Neuronal stem cell (in vitro differentiated cells): Measurements from ENCODE around the gene PTPRM.

Experiments used
- DNase-seq: peaks from one replicate; pipeline ENCODE4 v3.0.0-alpha.2; 2013; ENCODE audit warnings: low spot score
- H2AFZ ChIP-seq: one replicate; pipeline ENCODE4 v1.6.1; 2013; ENCODE audit warnings: mild to moderate bottlenecking, low read length, inconsistent platforms
- H2AK5ac ChIP-seq: 2 replicates; pipeline ENCODE4 v1.6.1; 2013; ENCODE audit warnings: low read depth, mild to moderate bottlenecking, inconsistent platforms, low read length, moderate library complexity, mixed read lengths
- H2BK120ac ChIP-seq: 2 replicates; pipeline ENCODE4 v1.6.1; 2013; ENCODE audit warnings: low read depth, mild to moderate bottlenecking, inconsistent platforms, low read length, moderate library complexity, mixed read lengths
- H2BK12ac ChIP-seq: one replicate; pipeline ENCODE4 v1.6.1; 2013; ENCODE audit warnings: low read length, inconsistent platforms
- H2BK15ac ChIP-seq: 2 replicates; pipeline ENCODE4 v1.6.1; 2013; ENCODE audit warnings: mild to moderate bottlenecking, low read length, inconsistent platforms, mixed read lengths
- H2BK5ac ChIP-seq: one replicate; pipeline ENCODE4 v1.6.1; 2013; ENCODE audit warnings: inconsistent platforms, mild to moderate bottlenecking, low read length, moderate library complexity
- H3K14ac ChIP-seq: one replicate; pipeline ENCODE4 v1.6.1; 2013; ENCODE audit warnings: low read length, inconsistent platforms
- H3K18ac ChIP-seq: 2 replicates; pipeline ENCODE4 v1.6.1; 2013; ENCODE audit warnings: low read length, inconsistent platforms
- H3K23ac ChIP-seq: 2 replicates; pipeline ENCODE4 v1.6.1; 2013; ENCODE audit warnings: low read depth, mild to moderate bottlenecking, mixed read lengths, low read length, inconsistent platforms; ENCODE audit not compliant: poor library complexity
- H3K27ac ChIP-seq: replicated peaks from 3 replicates; pipeline ENCODE4 v1.5.1; 2013; ENCODE audit warnings: low read length, inconsistent platforms
- H3K27me3 ChIP-seq, 3 experiments: 2 replicates each; pipeline ENCODE4 v1.6.1; 2013; ENCODE audit warnings: low read length in 3 of 3, mild to moderate bottlenecking in 2 of 3, inconsistent platforms in 1 of 3, low read depth in 1 of 3, mixed read lengths in 1 of 3, moderate library complexity in 1 of 3; ENCODE audit not compliant: control insufficient read depth in 3 of 3, insufficient read depth in 3 of 3
- H3K36me3 ChIP-seq, 2 donors: replicated peaks in 1 of 2; 2 replicates each; pipeline ENCODE4 v1.6.1; 2013; ENCODE audit warnings: low read length in 2 of 2; ENCODE audit not compliant: control insufficient read depth in 2 of 2, insufficient read depth in 2 of 2
- H3K4ac ChIP-seq: 2 replicates; pipeline ENCODE4 v1.6.1; 2013; ENCODE audit warnings: inconsistent platforms, mild to moderate bottlenecking, low read length, moderate library complexity
- H3K4me1 ChIP-seq, 2 donors: 1 replicate in 1 of 2; 2 replicates in 1 of 2; pipeline ENCODE4 v1.6.1; 2013; ENCODE audit warnings: low read length in 2 of 2, low read depth in 1 of 2; ENCODE audit not compliant: control insufficient read depth in 2 of 2, insufficient read depth in 1 of 2
- H3K4me2 ChIP-seq: one replicate; pipeline ENCODE4 v1.6.1; 2013; ENCODE audit warnings: mild to moderate bottlenecking, low read length, inconsistent platforms; ENCODE audit not compliant: insufficient read depth, poor library complexity, severe bottlenecking
- H3K4me3 ChIP-seq, 2 donors: 2 replicates each; pipeline ENCODE4 v1.5.1; 2013; ENCODE audit warnings: low read length in 2 of 2, mild to moderate bottlenecking in 2 of 2, inconsistent platforms in 1 of 2, moderate library complexity in 1 of 2
- H3K79me1 ChIP-seq: one replicate; pipeline ENCODE4 v1.6.1; 2013; ENCODE audit warnings: low read depth, mild to moderate bottlenecking, inconsistent platforms, low read length, moderate library complexity
- H3K9ac ChIP-seq: one replicate; pipeline ENCODE4 v1.6.1; 2013; ENCODE audit warnings: mild to moderate bottlenecking, low read depth, low read length, inconsistent platforms; ENCODE audit not compliant: poor library complexity
- H3K9me3 ChIP-seq, 2 donors: replicated peaks in 1 of 2; 2 replicates each; pipeline versions ENCODE3 to v1.6.1; 2013; ENCODE audit warnings: low read length in 2 of 2, mild to moderate bottlenecking in 2 of 2, inconsistent platforms in 1 of 2, low read depth in 1 of 2, mixed read lengths in 1 of 2, moderate library complexity in 1 of 2; ENCODE audit not compliant: control insufficient read depth in 2 of 2, insufficient read depth in 1 of 2
- H4K8ac ChIP-seq: one replicate; pipeline ENCODE4 v1.6.1; 2013; ENCODE audit warnings: low read depth, mild to moderate bottlenecking, inconsistent platforms, low read length, moderate library complexity
- H4K91ac ChIP-seq: one replicate; pipeline ENCODE4 v1.6.1; 2013; ENCODE audit warnings: low read length, low read depth, mild to moderate bottlenecking, inconsistent platforms; ENCODE audit not compliant: poor library complexity
- WGBS, 2 donors: extraction: QIAGEN DNeasy Blood & Tissue Kit; methylation state at CpG; one replicate each; pipeline ENCODE4 v1.1.7; 2013; ENCODE audit warnings: missing lambda C conversion rate in 2 of 2, mixed read lengths in 1 of 2; ENCODE audit not compliant: insufficient read length in 2 of 2, insufficient replicate concordance in 1 of 2; ENCODE audit errors: extremely low coverage in 2 of 2; 5-methylcytosine and 5-hydroxymethylcytosine counted together

The PTPRM gene

DNA sequence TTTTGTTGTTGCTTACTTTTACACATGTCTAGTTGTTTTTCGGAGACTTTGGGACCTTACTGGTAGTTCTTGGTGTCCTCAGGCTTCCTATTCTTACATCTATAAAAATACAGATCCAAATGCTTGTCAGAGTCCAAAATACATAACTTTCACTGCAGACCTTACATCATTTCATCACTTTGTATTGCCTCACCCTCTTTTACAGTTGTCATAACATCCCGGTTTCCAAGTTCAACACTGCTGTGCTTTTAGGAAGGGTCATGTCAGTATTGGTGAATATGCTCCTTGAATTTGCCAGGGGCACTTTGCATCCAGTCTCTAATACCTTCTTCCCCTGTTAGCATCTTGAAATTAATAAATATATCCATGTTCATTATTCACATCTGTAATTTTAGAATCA lies 523.9 kb downstream of the PTPRM start:
- Histone ChIP-seq H3K4ac (no peak overlapping the region), H3K27me3 (no peaks in the 10 kb centered on the region), H2BK120ac (no peak overlapping the region), H3K9me3 (no peaks in the 10 kb centered on the region), H4K8ac (no peak overlapping the region), H2BK5ac (no peak overlapping the region), H3K4me3 (no peak overlapping the region), H3K27ac (no peak overlapping the region), H3K36me3 (no peaks in the 10 kb centered on the region), H3K23ac (no peak overlapping the region), H3K14ac (no peak overlapping the region), H3K18ac (no peak overlapping the region), H3K9ac (no peak overlapping the region), H4K91ac (no peak overlapping the region), H2BK15ac (no peak overlapping the region), H2AFZ (no peak overlapping the region), H2AK5ac (no peak overlapping the region), H3K4me1 (no peaks in the 10 kb centered on the region), H3K79me1 (no peaks in the 10 kb centered on the region), H3K4me2 (no peak overlapping the region), H2BK12ac (no peak overlapping the region)
- no peak for DNase-seq
- WGBS, 2 donors: no CpG with 5 or more reads among the region's 2 CpGs

DNA sequence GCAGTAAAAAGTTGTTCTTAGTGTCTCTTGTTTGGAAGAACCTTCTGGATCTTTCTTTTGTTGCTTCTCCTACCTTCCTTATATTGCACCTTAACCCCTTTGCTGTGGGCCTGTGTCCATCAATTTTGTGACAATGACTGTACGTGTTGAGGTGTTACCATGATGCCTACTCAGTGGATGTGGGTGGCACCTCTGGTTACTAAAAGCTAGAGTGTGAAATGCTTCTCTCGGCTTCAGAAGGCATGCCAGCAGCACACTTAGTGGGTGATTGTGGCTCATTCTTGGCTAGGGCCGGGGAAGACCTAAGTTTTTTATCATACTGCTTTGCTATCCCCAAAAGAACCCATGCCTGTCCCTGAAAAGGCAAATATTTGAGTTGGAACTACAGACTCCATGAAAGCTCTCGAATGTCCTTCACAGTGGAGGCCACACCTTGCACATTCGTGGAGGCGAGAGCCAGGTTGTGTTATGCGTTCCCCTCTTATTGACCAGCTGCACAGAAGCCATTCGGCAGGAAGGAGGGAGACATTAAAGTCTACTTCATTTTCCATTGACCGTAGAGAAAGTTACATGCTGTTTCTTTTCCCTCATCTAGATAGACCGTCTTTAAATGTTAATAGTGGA lies 528.9 kb downstream of the PTPRM start:
- H2BK120ac ChIP-seq: no peak overlapping the region
- H3K9me3 ChIP-seq: no peaks in the 10 kb centered on the region
- WGBS, 2 donors: no CpG with 5 or more reads among the region's 10 CpGs
- no peak overlapping the region for H3K23ac ChIP-seq
- no peak overlapping the region for H4K8ac ChIP-seq
- H3K36me3 ChIP-seq: no peaks in the 10 kb centered on the region
- no peaks in the 10 kb centered on the region for H3K27me3 ChIP-seq
- H3K27ac ChIP-seq: no peak overlapping the region
- no peak overlapping the region for H2AFZ ChIP-seq
- no peak overlapping the region for H2BK12ac ChIP-seq
- H2BK15ac ChIP-seq: no peak overlapping the region
- H4K91ac ChIP-seq: no peak overlapping the region
- H3K14ac ChIP-seq: no peak overlapping the region
- no peak overlapping the region for H3K9ac ChIP-seq
- no peak overlapping the region for H3K4ac ChIP-seq
- H3K4me1 ChIP-seq: no peaks in the 10 kb centered on the region
- H2AK5ac ChIP-seq: no peak overlapping the region
- H2BK5ac ChIP-seq: no peak overlapping the region
- H3K4me3 ChIP-seq: no peak overlapping the region
- no peak for DNase-seq
- no peaks in the 10 kb centered on the region for H3K79me1 ChIP-seq
- H3K4me2 ChIP-seq: no peak overlapping the region
- no peak overlapping the region for H3K18ac ChIP-seq

DNA sequence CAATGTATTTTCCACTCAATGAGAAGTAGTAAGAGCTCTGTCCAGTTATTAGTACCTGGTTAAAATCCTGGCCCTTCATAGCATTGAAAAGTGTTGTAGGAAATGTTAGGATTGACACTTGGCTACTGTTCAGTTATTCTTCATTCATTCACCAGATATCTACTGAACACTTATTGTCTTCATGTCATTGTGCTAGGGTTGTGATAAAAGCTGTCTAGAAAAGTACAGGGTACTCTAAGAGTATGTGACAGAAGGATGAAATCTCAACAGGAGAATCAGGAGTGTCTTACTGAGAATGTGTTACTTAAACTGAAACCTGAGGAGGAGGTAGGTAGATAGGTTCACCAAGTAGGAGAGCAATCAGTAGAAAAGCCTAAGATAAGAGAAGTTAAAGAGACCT lies 530.3 kb downstream of the PTPRM start:
- no peak for DNase-seq
- Histone ChIP-seq H3K14ac (no peak overlapping the region), H2AFZ (no peak overlapping the region), H3K27me3 (no peaks in the 10 kb centered on the region), H4K8ac (no peak overlapping the region), H3K18ac (no peak overlapping the region), H3K4ac (no peak overlapping the region), H3K23ac (no peak overlapping the region), H3K4me1 (no peaks in the 10 kb centered on the region), H2BK15ac (no peak overlapping the region), H3K4me2 (no peak overlapping the region), H2BK12ac (no peak overlapping the region), H3K9me3 (peaks cover 0 to under 1% of the 10 kb centered on the region in 2 donors), H3K27ac (no peak overlapping the region), H2BK120ac (no peak overlapping the region), H3K9ac (no peak overlapping the region), H3K79me1 (no peaks in the 10 kb centered on the region), H4K91ac (no peak overlapping the region), H3K4me3 (no peak overlapping the region), H2BK5ac (no peak overlapping the region), H2AK5ac (no peak overlapping the region), H3K36me3 (no peaks in the 10 kb centered on the region)

DNA sequence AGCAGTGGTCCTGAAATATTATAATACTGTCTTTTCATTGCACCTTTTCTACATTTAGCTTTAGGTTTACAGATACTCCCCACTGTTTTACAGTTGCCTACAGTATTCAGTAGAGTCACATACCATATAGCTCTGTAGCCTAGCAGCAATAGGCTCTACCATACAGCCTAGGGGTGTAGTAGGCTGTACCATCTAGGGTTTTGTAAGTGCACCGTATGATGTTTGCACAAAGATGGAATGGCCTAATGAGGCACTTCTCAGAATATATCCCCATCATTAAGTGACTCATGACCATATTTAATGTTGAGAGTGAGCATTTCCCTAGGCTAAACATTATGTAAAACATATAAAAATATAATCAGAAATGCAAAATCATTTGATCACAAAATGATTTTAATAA lies 530.8 kb downstream of the PTPRM start:
- no peak overlapping the region for H3K27ac ChIP-seq
- H3K14ac ChIP-seq: no peak overlapping the region
- H3K23ac ChIP-seq: no peak overlapping the region
- H2AK5ac ChIP-seq: no peak overlapping the region
- H2BK120ac ChIP-seq: no peak overlapping the region
- H4K8ac ChIP-seq: no peak overlapping the region
- H3K4me2 ChIP-seq: no peak overlapping the region
- no peaks in the 10 kb centered on the region for H3K36me3 ChIP-seq
- no peak overlapping the region for H2BK5ac ChIP-seq
- H3K4me3 ChIP-seq: no peak overlapping the region
- H3K79me1 ChIP-seq: no peaks in the 10 kb centered on the region
- no CpG with 5 or more reads among the region's 1 CpG for WGBS, 2 donors
- H2BK15ac ChIP-seq: no peak overlapping the region
- H2AFZ ChIP-seq: no peak overlapping the region
- H3K9ac ChIP-seq: no peak overlapping the region
- H3K27me3 ChIP-seq: no peaks in the 10 kb centered on the region
- H2BK12ac ChIP-seq: no peak overlapping the region
- no peak overlapping the region for H4K91ac ChIP-seq
- no peak overlapping the region for H3K18ac ChIP-seq
- H3K4ac ChIP-seq: no peak overlapping the region
- no peaks in the 10 kb centered on the region for H3K4me1 ChIP-seq
- DNase-seq: no peak
- peaks cover 0 to 3% of the 10 kb centered on the region in 2 donors for H3K9me3 ChIP-seq
